SK-N-SH (cell line): ENCODE measurements around the gene SMARCE1. TPM values are rescaled to one million over a fixed set of nuclear protein-coding genes. Genes with fewer than 3 reads are reported as not detected.

Experiments used
- CTCF ChIA-PET: fragments of 300-600, 350-600 bp; formaldehyde crosslinking; extraction: SDS; loops from one replicate; lab custom pipeline; 2021; lab: Yijun Ruan, JAX
- POLR2A ChIA-PET: fragments of 350-600 bp; sonication (Branson Sonifier 250); formaldehyde crosslinking; extraction: SDS; loops from one replicate; lab custom pipeline; 2020; ENCODE audit warnings: antibody characterized with exemption, inconsistent platforms; lab: Yijun Ruan, JAX
- DNase-seq: peaks from one replicate; pipeline ENCODE4 v3.0.0; 2012
- H2AFZ ChIP-seq: fragments of 200-600 bp; sonication (generic); 2 replicates; pipeline ENCODE4 v1.8.1; 2016; ENCODE audit warnings: antibody characterized with exemption, mild to moderate bottlenecking, low read depth
- H3F3A ChIP-seq: fragments of 200-600 bp; sonication (generic); replicated peaks from 2 replicates; pipeline ENCODE3; 2016; ENCODE audit warnings: antibody characterized with exemption, mild to moderate bottlenecking; ENCODE audit not compliant: insufficient read depth
- H3K27ac ChIP-seq, 2 experiments: fragments of 200-500 bp in 1 of 2; fragments of 200-600 bp in 1 of 2; sonication (Bioruptor generic) in 1 of 2; sonication (generic), shearing (Covaris generic) in 1 of 2; 2 replicates each; pipeline versions ENCODE4 v1.5.1 to v1.6.1; 2014 to 2016; ENCODE audit warnings: low read depth in 2 of 2, inconsistent platforms in 1 of 2, low read length in 1 of 2, mild to moderate bottlenecking in 1 of 2, mixed read lengths in 1 of 2
- H3K27me3 ChIP-seq: fragments of 200-600 bp; sonication (generic), shearing (Covaris generic); 2 replicates; pipeline ENCODE4 v1.6.1; 2016; ENCODE audit warnings: mixed run types; ENCODE audit not compliant: insufficient read depth
- H3K36me3 ChIP-seq, 2 experiments: fragments of 200-500 bp in 1 of 2; fragments of 200-600 bp in 1 of 2; sonication (Bioruptor generic) in 1 of 2; sonication (generic) in 1 of 2; replicated peaks in 1 of 2; 2 replicates each; pipeline versions ENCODE3 to v1.5.1; 2014 to 2016; ENCODE audit warnings: low read length in 1 of 2, mild to moderate bottlenecking in 1 of 2; ENCODE audit not compliant: insufficient read depth in 2 of 2, control insufficient read depth in 1 of 2
- H3K4me1 ChIP-seq, 2 experiments: fragments of 200-500 bp in 1 of 2; fragments of 200-600 bp in 1 of 2; sonication (Bioruptor generic) in 1 of 2; sonication (generic), shearing (Covaris generic) in 1 of 2; 2 replicates each; pipeline versions ENCODE4 v1.5.1 to v1.6.1; 2014 to 2016; ENCODE audit warnings: low read depth in 1 of 2, low read length in 1 of 2, mixed run types in 1 of 2; ENCODE audit not compliant: insufficient read depth in 2 of 2, control insufficient read depth in 1 of 2
- H3K4me2 ChIP-seq: fragments of 200-600 bp; sonication (generic), shearing (Covaris generic); 2 replicates; pipeline ENCODE4 v1.6.1; 2017; ENCODE audit warnings: mixed run types
- H3K4me3 ChIP-seq, 2 experiments: fragments of 200-500 bp in 1 of 2; fragments of 200-600 bp in 1 of 2; sonication (Bioruptor generic) in 1 of 2; sonication (generic), shearing (Covaris generic) in 1 of 2; 2 replicates each; pipeline versions ENCODE4 v1.5.1 to v1.8.1; 2014 to 2016; ENCODE audit warnings: low read depth in 2 of 2, inconsistent platforms in 1 of 2, low read length in 1 of 2, mild to moderate bottlenecking in 1 of 2, mixed read lengths in 1 of 2, moderate library complexity in 1 of 2
- H3K79me2 ChIP-seq: fragments of 200-600 bp; sonication (generic); 2 replicates; pipeline ENCODE4 v1.8.1; 2017; ENCODE audit warnings: mild to moderate bottlenecking; ENCODE audit not compliant: insufficient read depth
- H3K9ac ChIP-seq: fragments of 200-600 bp; sonication (generic); 2 replicates; pipeline ENCODE4 v1.6.1; 2017; ENCODE audit warnings: mixed run types
- H3K9me2 ChIP-seq: fragments of 200-600 bp; sonication (generic); 2 replicates; pipeline ENCODE4 v1.6.1; 2017; ENCODE audit warnings: mixed run types
- H3K9me3 ChIP-seq: fragments of 200-600 bp; sonication (generic); 2 replicates; pipeline ENCODE4 v1.6.1; 2017; ENCODE audit warnings: mixed run types, mild to moderate bottlenecking, moderate library complexity
- H4K20me1 ChIP-seq: fragments of 200-600 bp; sonication (generic); 2 replicates; pipeline ENCODE4 v1.6.1; 2017; ENCODE audit warnings: mild to moderate bottlenecking, mixed run types; ENCODE audit not compliant: insufficient read depth
- CTCF ChIP-seq: fragments of 200-600 bp; sonication (generic); IDR thresholded peaks from 2 replicates; pipeline ENCODE4 v1.6.1; 2017; ENCODE audit warnings: antibody characterized with exemption, mild to moderate bottlenecking, moderate library complexity
- EZH2phosphoT487 ChIP-seq: fragments of 200-600 bp; sonication (generic); IDR thresholded peaks from 2 replicates; pipeline ENCODE4 v1.6.1; 2017; ENCODE audit warnings: low read depth, mixed run types, mild to moderate bottlenecking, antibody characterized with exemption, moderate library complexity, borderline replicate concordance
- GABPA ChIP-seq: IDR thresholded peaks from 2 replicates; pipeline ENCODE4 v1.4.0; 2012; ENCODE audit warnings: low read depth, mild to moderate bottlenecking
- MEF2A ChIP-seq: IDR thresholded peaks from 2 replicates; pipeline ENCODE4 v1.4.0; 2012; ENCODE audit warnings: low read depth, borderline replicate concordance
- MXI1 ChIP-seq: IDR thresholded peaks from 2 replicates; pipeline ENCODE4 v1.6.1; 2012; ENCODE audit warnings: mild to moderate bottlenecking, low read depth, low read length, improper control_type of control experiment
- NRF1 ChIP-seq: IDR thresholded peaks from 2 replicates; pipeline ENCODE4 v1.6.1; 2012; ENCODE audit warnings: low read depth, mild to moderate bottlenecking, low read length
- RAD21 ChIP-seq: IDR thresholded peaks from 2 replicates; pipeline ENCODE4 v1.6.1; 2012; ENCODE audit warnings: mild to moderate bottlenecking, low read length
- REST ChIP-seq: IDR thresholded peaks from 2 replicates; pipeline ENCODE4 v1.6.1; 2012; ENCODE audit warnings: mild to moderate bottlenecking, low read depth, low read length, moderate library complexity
- RFX5 ChIP-seq: IDR thresholded peaks from 2 replicates; pipeline ENCODE4 v1.6.1; 2012; ENCODE audit warnings: mild to moderate bottlenecking, improper control_type of control experiment, low read length
- SMC3 ChIP-seq: IDR thresholded peaks from 2 replicates; pipeline ENCODE4 v1.6.1; 2012; ENCODE audit warnings: low read depth, low read length, improper control_type of control experiment
- TAF1 ChIP-seq: IDR thresholded peaks from 2 replicates; pipeline ENCODE4 v1.6.1; 2012; ENCODE audit warnings: low read depth, mild to moderate bottlenecking, low read length, moderate library complexity, borderline replicate concordance
- USF2 ChIP-seq: fragments of 150-350 bp; IDR thresholded peaks from 2 replicates; pipeline ENCODE4 v1.6.1; 2017; ENCODE audit warnings: antibody characterized with exemption, low read length, low read depth, borderline replicate concordance
- ZBTB33 ChIP-seq: IDR thresholded peaks from 2 replicates; pipeline ENCODE4 v1.4.0; 2012; ENCODE audit warnings: low read depth, borderline replicate concordance
- WGBS: methylation state at CpG from one replicate; pipeline ENCODE4 v1.1.6; 2017; ENCODE audit warnings: low lambda C conversion rate; 5-methylcytosine and 5-hydroxymethylcytosine counted together
- polyA plus RNA-seq, 3 experiments: library from polyadenylated mRNA; depleted of rRNA; stranded (reverse); fragments of >200 nt; gene quantifications; 2 replicates each; pipeline ENCODE4 v1.2.3, GENCODE V29; 2012

SMARCE1 gene
- polyA plus RNA-seq, 1 of the 3 experiments (the other 2 are of a cell fraction), result 45.9 TPM

- POLR2A ChIA-PET, result no interaction called here
- Histone ChIP-seq H3K9me2 (no peaks in the 10 kb centered on the region), H3K4me2 (peak overlapping the region; percentile 83), H3K27ac (no peak overlapping the region), H3K27me3 (no peaks in the 10 kb centered on the region), H4K20me1 (peaks cover 5% of the 10 kb centered on the region; the same call in 1 of the 2 replicates), H3K4me3 (0 out of 4 replicates have a peak overlapping the region, but pooled peaks of 1 of the 2 experiments have one; percentile 79), H3K36me3 (peaks cover 52 to 53% of the 10 kb centered on the region in 2 experiments), H3K79me2 (peaks cover 75% of the 10 kb centered on the region), H3K9me3 (no peaks in the 10 kb centered on the region), H3K4me1 (peaks cover 19 to 21% of the 10 kb centered on the region in 2 experiments; a peak in 3 of 4 replicates), H3F3A (no peaks in the 10 kb centered on the region), H3K9ac (no peak overlapping the region), H2AFZ (no peak overlapping the region)
- DNase-seq, result no peak
- CTCF ChIA-PET, result interaction anchor here (1.3 to 3.0 kb wide), 4 partner anchors 17 to 1020 kb away, joined by 4 to 16 read pairs (median 5); no protein-coding TSS in a partner anchor
- TF ChIP-seq MXI1 (no peak), REST (no peak), RAD21 (no peak)
- 91% methylated on average over 2 of the region's 2 CpGs for WGBS
These were observed 1.7 kb downstream of the SMARCE1 start for GRCh38 chr17:40645943-40646342.

- Histone ChIP-seq H3K4me2 (peak overlapping the region; percentile 83; the same call in 1 of the 2 replicates), H3K27me3 (no peaks in the 10 kb centered on the region), H3K9me3 (no peaks in the 10 kb centered on the region), H3K27ac (no peak overlapping the region), H3K36me3 (peaks cover 57 to 59% of the 10 kb centered on the region in 2 experiments), H3K4me3 (no peak overlapping the region), H2AFZ (no peak overlapping the region), H3K9me2 (no peaks in the 10 kb centered on the region), H3F3A (no peaks in the 10 kb centered on the region), H3K9ac (no peak overlapping the region), H3K4me1 (peaks cover 19 to 21% of the 10 kb centered on the region in 2 experiments; a peak in 3 of 4 replicates), H3K79me2 (peaks cover 82% of the 10 kb centered on the region), H4K20me1 (peaks cover 10% of the 10 kb centered on the region)
- ChIA-PET CTCF (interaction anchor here (1.0 to 1.4 kb wide), 3 partner anchors 16 to 1021 kb away, joined by 3 to 5 read pairs (median 5); no protein-coding TSS in a partner anchor), POLR2A (no interaction called here)
- no peak for DNase-seq
- TF ChIP-seq MEF2A (no peak), ZBTB33 (no peak), GABPA (no peak), EZH2phosphoT487 (no peak), USF2 (no peak), NRF1 (no peak), CTCF (no peak), RFX5 (no peak), REST (no peak), TAF1 (no peak), SMC3 (no peak)
These were observed 2.3 kb downstream of the SMARCE1 start for GRCh38 chr17:40645291-40645690.
